Measurements from ENCODE around the gene DAO. TPM values are rescaled to one million over a fixed set of nuclear protein-coding genes. Genes with fewer than 3 reads are reported as not detected.

Gene DAO
- polyA plus RNA-seq, 4 donors = not detected

DNA sequence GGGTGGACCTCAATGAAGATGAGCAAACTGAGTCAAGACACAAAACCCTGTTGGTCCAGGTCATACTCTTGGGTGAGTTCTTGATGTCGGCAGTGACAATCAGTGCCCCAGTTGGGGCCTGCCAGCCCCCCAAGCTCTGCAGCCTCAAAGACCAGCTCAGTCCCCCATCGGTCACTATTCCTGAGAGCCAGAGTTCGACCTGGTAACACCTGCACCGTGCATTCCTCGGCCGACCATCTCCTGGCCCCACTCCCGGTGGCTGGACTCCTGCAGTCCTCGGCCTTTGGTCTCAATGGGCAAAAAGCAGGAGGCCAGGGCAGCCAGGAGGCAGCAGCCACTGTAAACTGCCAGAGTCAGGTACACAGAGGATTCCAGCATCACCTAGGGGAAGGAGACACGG, 32.5 kb downstream of the DAO start:
- no peaks in the 10 kb centered on the region for H3K9me3 ChIP-seq (ENCODE audit: control insufficient read depth in 2 of 2, insufficient read depth in 1 of 2, low read depth in 1 of 2, low read length in 1 of 2)
- H3K4me1 ChIP-seq (ENCODE audit: control insufficient read depth in 3 of 3, insufficient read depth in 2 of 3, low read depth in 1 of 3, low read length in 2 of 3) = no peaks in the 10 kb centered on the region
- peaks cover 0 to 4% (median 0%) of the 10 kb centered on the region in 3 donors for H3K27me3 ChIP-seq (ENCODE audit: control insufficient read depth in 3 of 3, insufficient read depth in 3 of 3, low read length in 3 of 3)
- no peaks in the 10 kb centered on the region for H3K36me3 ChIP-seq (ENCODE audit: control insufficient read depth in 3 of 3, insufficient read depth in 2 of 3, low read depth in 1 of 3, low read length in 3 of 3)
- FAIRE-seq = no peak
- no peak overlapping the region for H3K27ac ChIP-seq (ENCODE audit: low read depth in 1 of 3, low read length in 2 of 3)
- DNase-seq = no peak
- H3K4me3 ChIP-seq (ENCODE audit: low read depth in 1 of 3, low read length in 3 of 3) = no peak overlapping the region
- 91 to 93% (median 91%) methylated on average over 9 of the region's 9 CpGs for WGBS, 3 donors

GRCh38 chr12:108914121-108914531, 34.2 kb downstream of the DAO start:
- DNase-seq = no peak
- no peak for FAIRE-seq
- H3K27ac ChIP-seq (ENCODE audit: low read depth in 1 of 3, low read length in 2 of 3) = no peak overlapping the region
- 45 to 60% (median 50%) methylated on average over 4 of the region's 4 CpGs for WGBS, 3 donors
- no peak overlapping the region for H3K4me3 ChIP-seq (ENCODE audit: low read depth in 1 of 3, low read length in 3 of 3)
- H3K9me3 ChIP-seq (ENCODE audit: control insufficient read depth in 2 of 2, insufficient read depth in 1 of 2, low read depth in 1 of 2, low read length in 1 of 2) = no peaks in the 10 kb centered on the region
- H3K27me3 ChIP-seq (ENCODE audit: control insufficient read depth in 3 of 3, insufficient read depth in 3 of 3, low read length in 3 of 3) = peaks cover 0 to 4% (median 0%) of the 10 kb centered on the region in 3 donors
- H3K4me1 ChIP-seq (ENCODE audit: control insufficient read depth in 3 of 3, insufficient read depth in 2 of 3, low read depth in 1 of 3, low read length in 2 of 3) = no peaks in the 10 kb centered on the region
- no peaks in the 10 kb centered on the region for H3K36me3 ChIP-seq (ENCODE audit: control insufficient read depth in 3 of 3, insufficient read depth in 2 of 3, low read depth in 1 of 3, low read length in 3 of 3)

GRCh38 chr12:108915632-108916133, 35.8 kb downstream of the DAO start:
- no peak overlapping the region for H3K4me3 ChIP-seq (ENCODE audit: low read depth in 1 of 3, low read length in 3 of 3)
- DNase-seq (no peak), FAIRE-seq (no peak)
- H3K4me1 ChIP-seq (ENCODE audit: control insufficient read depth in 3 of 3, insufficient read depth in 2 of 3, low read depth in 1 of 3, low read length in 2 of 3) = no peaks in the 10 kb centered on the region
- no peak overlapping the region for H3K27ac ChIP-seq (ENCODE audit: low read depth in 1 of 3, low read length in 2 of 3)
- peaks cover 0 to 4% of the 10 kb centered on the region in 2 donors for H3K9me3 ChIP-seq (ENCODE audit: control insufficient read depth in 2 of 2, insufficient read depth in 1 of 2, low read depth in 1 of 2, low read length in 1 of 2)
- WGBS, 3 donors = 76 to 83% (median 81%) methylated on average over 15 of the region's 15 CpGs
- H3K36me3 ChIP-seq (ENCODE audit: control insufficient read depth in 3 of 3, insufficient read depth in 2 of 3, low read depth in 1 of 3, low read length in 3 of 3) = no peaks in the 10 kb centered on the region
- H3K27me3 ChIP-seq (ENCODE audit: control insufficient read depth in 3 of 3, insufficient read depth in 3 of 3, low read length in 3 of 3) = no peaks in the 10 kb centered on the region

- no peak overlapping the region for H3K27ac ChIP-seq (ENCODE audit: low read depth in 1 of 3, low read length in 2 of 3)
- no peak for DNase-seq
- H3K27me3 ChIP-seq (ENCODE audit: control insufficient read depth in 3 of 3, insufficient read depth in 3 of 3, low read length in 3 of 3) = no peaks in the 10 kb centered on the region
- 58 to 76% (median 67%) methylated on average over 5 of the region's 5 CpGs for WGBS, 3 donors
- no peak overlapping the region for H3K4me3 ChIP-seq (ENCODE audit: low read depth in 1 of 3, low read length in 3 of 3)
- no peak for FAIRE-seq
- H3K4me1 ChIP-seq (ENCODE audit: control insufficient read depth in 3 of 3, insufficient read depth in 2 of 3, low read depth in 1 of 3, low read length in 2 of 3) = no peaks in the 10 kb centered on the region
- peaks cover 0 to 4% of the 10 kb centered on the region in 2 donors for H3K9me3 ChIP-seq (ENCODE audit: control insufficient read depth in 2 of 2, insufficient read depth in 1 of 2, low read depth in 1 of 2, low read length in 1 of 2)
- no peaks in the 10 kb centered on the region for H3K36me3 ChIP-seq (ENCODE audit: control insufficient read depth in 3 of 3, insufficient read depth in 2 of 3, low read depth in 1 of 3, low read length in 3 of 3)
These were observed 36.4 kb downstream of the DAO start for GRCh38 chr12:108916336-108916735.

- H3K9me3 ChIP-seq (ENCODE audit: control insufficient read depth in 2 of 2, insufficient read depth in 1 of 2, low read depth in 1 of 2, low read length in 1 of 2) = peaks cover 0 to 11% of the 10 kb centered on the region in 2 donors
- DNase-seq = no peak
- H3K36me3 ChIP-seq (ENCODE audit: control insufficient read depth in 3 of 3, insufficient read depth in 2 of 3, low read depth in 1 of 3, low read length in 3 of 3) = no peaks in the 10 kb centered on the region
- H3K27ac ChIP-seq (ENCODE audit: low read depth in 1 of 3, low read length in 2 of 3) = no peak overlapping the region
- no peaks in the 10 kb centered on the region for H3K4me1 ChIP-seq (ENCODE audit: control insufficient read depth in 3 of 3, insufficient read depth in 2 of 3, low read depth in 1 of 3, low read length in 2 of 3)
- H3K4me3 ChIP-seq (ENCODE audit: low read depth in 1 of 3, low read length in 3 of 3) = no peak overlapping the region
- WGBS, 3 donors = 45 to 68% (median 53%) methylated on average over 2 of the region's 2 CpGs
- H3K27me3 ChIP-seq (ENCODE audit: control insufficient read depth in 3 of 3, insufficient read depth in 3 of 3, low read length in 3 of 3) = no peaks in the 10 kb centered on the region
- no peak for FAIRE-seq
These were observed 38.3 kb downstream of the DAO start for GRCh38 chr12:108918206-108918605.

- FAIRE-seq (no peak), DNase-seq (no peak)
- Histone ChIP-seq H3K4me3 (ENCODE audit: low read depth in 1 of 3, low read length in 3 of 3) (no peak overlapping the region), H3K27me3 (ENCODE audit: control insufficient read depth in 3 of 3, insufficient read depth in 3 of 3, low read length in 3 of 3) (no peaks in the 10 kb centered on the region), H3K36me3 (ENCODE audit: control insufficient read depth in 3 of 3, insufficient read depth in 2 of 3, low read depth in 1 of 3, low read length in 3 of 3) (no peaks in the 10 kb centered on the region), H3K9me3 (ENCODE audit: control insufficient read depth in 2 of 2, insufficient read depth in 1 of 2, low read depth in 1 of 2, low read length in 1 of 2) (peaks cover 0 to 12% of the 10 kb centered on the region in 2 donors), H3K27ac (ENCODE audit: low read depth in 1 of 3, low read length in 2 of 3) (no peak overlapping the region), H3K4me1 (ENCODE audit: control insufficient read depth in 3 of 3, insufficient read depth in 2 of 3, low read depth in 1 of 3, low read length in 2 of 3) (no peaks in the 10 kb centered on the region)
- WGBS, 3 donors = 72 to 85% (median 80%) methylated on average over 3 of the region's 3 CpGs
These were observed 39.2 kb downstream of the DAO start for GRCh38 chr12:108918960-108919642.

- H3K36me3 ChIP-seq (ENCODE audit: control insufficient read depth in 3 of 3, insufficient read depth in 2 of 3, low read depth in 1 of 3, low read length in 3 of 3) = no peaks in the 10 kb centered on the region
- DNase-seq = peak in 1 of 2 donors; percentile 20
- H3K4me3 ChIP-seq (ENCODE audit: low read depth in 1 of 3, low read length in 3 of 3) = no peak overlapping the region
- peaks cover under 1 to 12% of the 10 kb centered on the region in 2 donors for H3K9me3 ChIP-seq (ENCODE audit: control insufficient read depth in 2 of 2, insufficient read depth in 1 of 2, low read depth in 1 of 2, low read length in 1 of 2)
- no peaks in the 10 kb centered on the region for H3K4me1 ChIP-seq (ENCODE audit: control insufficient read depth in 3 of 3, insufficient read depth in 2 of 3, low read depth in 1 of 3, low read length in 2 of 3)
- no peak for FAIRE-seq
- no peak overlapping the region for H3K27ac ChIP-seq (ENCODE audit: low read depth in 1 of 3, low read length in 2 of 3)
- no peaks in the 10 kb centered on the region for H3K27me3 ChIP-seq (ENCODE audit: control insufficient read depth in 3 of 3, insufficient read depth in 3 of 3, low read length in 3 of 3)
- WGBS, 3 donors = 29 to 62% (median 40%) methylated on average over 3 of the region's 3 CpGs
These were observed 42.1 kb downstream of the DAO start for GRCh38 chr12:108921946-108922345.

- H3K36me3 ChIP-seq (ENCODE audit: control insufficient read depth in 3 of 3, insufficient read depth in 2 of 3, low read depth in 1 of 3, low read length in 3 of 3) = no peaks in the 10 kb centered on the region
- H3K9me3 ChIP-seq (ENCODE audit: control insufficient read depth in 2 of 2, insufficient read depth in 1 of 2, low read depth in 1 of 2, low read length in 1 of 2) = peaks cover 2 to 12% of the 10 kb centered on the region in 2 donors
- no peaks in the 10 kb centered on the region for H3K4me1 ChIP-seq (ENCODE audit: control insufficient read depth in 3 of 3, insufficient read depth in 2 of 3, low read depth in 1 of 3, low read length in 2 of 3)
- no peak overlapping the region for H3K27ac ChIP-seq (ENCODE audit: low read depth in 1 of 3, low read length in 2 of 3)
- H3K27me3 ChIP-seq (ENCODE audit: control insufficient read depth in 3 of 3, insufficient read depth in 3 of 3, low read length in 3 of 3) = no peaks in the 10 kb centered on the region
- no peak overlapping the region for H3K4me3 ChIP-seq (ENCODE audit: low read depth in 1 of 3, low read length in 3 of 3)
- DNase-seq (no peak), FAIRE-seq (no peak)
- 92 to 96% (median 93%) methylated on average over 3 of the region's 3 CpGs for WGBS, 3 donors
These were observed 43.0 kb downstream of the DAO start for GRCh38 chr12:108922918-108923317.

DNA sequence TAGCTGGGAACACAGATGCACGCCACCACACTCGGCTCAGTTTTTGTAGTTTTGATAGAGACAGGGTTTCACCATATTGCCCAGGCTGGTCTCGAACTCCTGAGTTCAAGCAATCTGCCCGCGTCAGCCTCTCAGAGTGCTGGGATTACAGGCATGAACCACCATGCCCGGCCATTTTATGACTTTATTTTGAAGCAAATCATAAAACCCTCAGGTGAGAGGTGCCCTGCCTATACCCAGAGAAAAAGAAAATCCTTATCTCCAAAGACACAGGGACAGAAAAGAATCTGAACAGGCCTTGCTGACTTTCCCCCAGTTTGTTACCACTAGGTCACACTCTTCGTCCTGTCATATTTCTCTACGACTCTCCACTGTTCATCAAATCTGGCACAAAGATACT, 48.8 kb downstream of the DAO start:
- no peak overlapping the region for H3K4me3 ChIP-seq (ENCODE audit: low read depth in 1 of 3, low read length in 3 of 3)
- no peaks in the 10 kb centered on the region for H3K4me1 ChIP-seq (ENCODE audit: control insufficient read depth in 3 of 3, insufficient read depth in 2 of 3, low read depth in 1 of 3, low read length in 2 of 3)
- 80 to 88% (median 83%) methylated on average over 8 of the region's 8 CpGs for WGBS, 3 donors
- FAIRE-seq (no peak), DNase-seq (no peak)
- H3K27ac ChIP-seq (ENCODE audit: low read depth in 1 of 3, low read length in 2 of 3) = no peak overlapping the region
- H3K27me3 ChIP-seq (ENCODE audit: control insufficient read depth in 3 of 3, insufficient read depth in 3 of 3, low read length in 3 of 3) = no peaks in the 10 kb centered on the region
- no peaks in the 10 kb centered on the region for H3K36me3 ChIP-seq (ENCODE audit: control insufficient read depth in 3 of 3, insufficient read depth in 2 of 3, low read depth in 1 of 3, low read length in 3 of 3)
- H3K9me3 ChIP-seq (ENCODE audit: control insufficient read depth in 2 of 2, insufficient read depth in 1 of 2, low read depth in 1 of 2, low read length in 1 of 2) = peaks cover 0 to 2% of the 10 kb centered on the region in 2 donors
